ENCODE results near the gene GIPC1. TPM values are rescaled to one million over a fixed set of nuclear protein-coding genes. Genes with fewer than 3 reads are reported as not detected.
A peak's percentile ranks its signal among the peaks of the same experiment; 100 is the strongest.

GIPC1 gene
- total RNA-seq, 1 experiment from 2014 or later: 160 TPM

- peaks cover 27% of the 10 kb centered on the region for H3K4me1 ChIP-seq (ENCODE audit: control insufficient read depth, insufficient read depth, low read length)
- peak; percentile 63 for ATAC-seq
- H3K27ac ChIP-seq (ENCODE audit: low read length): peak within 1 kb of the TSS; percentile 65
- DNase-seq (ENCODE audit: low read depth, low spot score): no peak
- intact Hi-C loops (cut with micrococcal nuclease; ENCODE audit: unreplicated experiment): no loop called here
- no peaks in the 10 kb centered on the region for H3K27me3 ChIP-seq (ENCODE audit: control insufficient read depth, insufficient read depth, low read length)
- H3K9me3 ChIP-seq (ENCODE audit: control insufficient read depth, insufficient read depth, low read depth, low read length): no peaks in the 10 kb centered on the region
- CTCF ChIA-PET: interaction anchor here (0.5 to 0.9 kb wide), 5 partner anchors 9 to 1139 kb away, joined by 3 to 7 read pairs (median 4); no protein-coding TSS in a partner anchor
- BruUV-seq (replicated peaks): no TSS peak
- no peaks in the 10 kb centered on the region; the same call in 1 of the 2 replicates for H3K36me3 ChIP-seq (ENCODE audit: control insufficient read depth, insufficient read depth, low read length)
- TF ChIP-seq SIN3A (IDR thresholded peaks at IDR 0.05; ENCODE audit: borderline replicate concordance, insufficient read depth, low read depth, low read length) (no peak), POLR2AphosphoS5 (IDR thresholded peaks at IDR 0.05; ENCODE audit: low read depth, low read length) (no peak), TCF7L2 (IDR thresholded peaks at IDR 0.05; ENCODE audit: low read depth, low read length) (no peak)
- TF ChIP-seq, protein P1, sequence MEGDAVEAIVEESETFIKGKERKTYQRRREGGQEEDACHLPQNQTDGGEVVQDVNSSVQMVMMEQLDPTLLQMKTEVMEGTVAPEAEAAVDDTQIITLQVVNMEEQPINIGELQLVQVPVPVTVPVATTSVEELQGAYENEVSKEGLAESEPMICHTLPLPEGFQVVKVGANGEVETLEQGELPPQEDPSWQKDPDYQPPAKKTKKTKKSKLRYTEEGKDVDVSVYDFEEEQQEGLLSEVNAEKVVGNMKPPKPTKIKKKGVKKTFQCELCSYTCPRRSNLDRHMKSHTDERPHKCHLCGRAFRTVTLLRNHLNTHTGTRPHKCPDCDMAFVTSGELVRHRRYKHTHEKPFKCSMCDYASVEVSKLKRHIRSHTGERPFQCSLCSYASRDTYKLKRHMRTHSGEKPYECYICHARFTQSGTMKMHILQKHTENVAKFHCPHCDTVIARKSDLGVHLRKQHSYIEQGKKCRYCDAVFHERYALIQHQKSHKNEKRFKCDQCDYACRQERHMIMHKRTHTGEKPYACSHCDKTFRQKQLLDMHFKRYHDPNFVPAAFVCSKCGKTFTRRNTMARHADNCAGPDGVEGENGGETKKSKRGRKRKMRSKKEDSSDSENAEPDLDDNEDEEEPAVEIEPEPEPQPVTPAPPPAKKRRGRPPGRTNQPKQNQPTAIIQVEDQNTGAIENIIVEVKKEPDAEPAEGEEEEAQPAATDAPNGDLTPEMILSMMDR (IDR thresholded peaks at IDR 0.05): peak; percentile 76
- TF ChIP-seq, protein P2, sequence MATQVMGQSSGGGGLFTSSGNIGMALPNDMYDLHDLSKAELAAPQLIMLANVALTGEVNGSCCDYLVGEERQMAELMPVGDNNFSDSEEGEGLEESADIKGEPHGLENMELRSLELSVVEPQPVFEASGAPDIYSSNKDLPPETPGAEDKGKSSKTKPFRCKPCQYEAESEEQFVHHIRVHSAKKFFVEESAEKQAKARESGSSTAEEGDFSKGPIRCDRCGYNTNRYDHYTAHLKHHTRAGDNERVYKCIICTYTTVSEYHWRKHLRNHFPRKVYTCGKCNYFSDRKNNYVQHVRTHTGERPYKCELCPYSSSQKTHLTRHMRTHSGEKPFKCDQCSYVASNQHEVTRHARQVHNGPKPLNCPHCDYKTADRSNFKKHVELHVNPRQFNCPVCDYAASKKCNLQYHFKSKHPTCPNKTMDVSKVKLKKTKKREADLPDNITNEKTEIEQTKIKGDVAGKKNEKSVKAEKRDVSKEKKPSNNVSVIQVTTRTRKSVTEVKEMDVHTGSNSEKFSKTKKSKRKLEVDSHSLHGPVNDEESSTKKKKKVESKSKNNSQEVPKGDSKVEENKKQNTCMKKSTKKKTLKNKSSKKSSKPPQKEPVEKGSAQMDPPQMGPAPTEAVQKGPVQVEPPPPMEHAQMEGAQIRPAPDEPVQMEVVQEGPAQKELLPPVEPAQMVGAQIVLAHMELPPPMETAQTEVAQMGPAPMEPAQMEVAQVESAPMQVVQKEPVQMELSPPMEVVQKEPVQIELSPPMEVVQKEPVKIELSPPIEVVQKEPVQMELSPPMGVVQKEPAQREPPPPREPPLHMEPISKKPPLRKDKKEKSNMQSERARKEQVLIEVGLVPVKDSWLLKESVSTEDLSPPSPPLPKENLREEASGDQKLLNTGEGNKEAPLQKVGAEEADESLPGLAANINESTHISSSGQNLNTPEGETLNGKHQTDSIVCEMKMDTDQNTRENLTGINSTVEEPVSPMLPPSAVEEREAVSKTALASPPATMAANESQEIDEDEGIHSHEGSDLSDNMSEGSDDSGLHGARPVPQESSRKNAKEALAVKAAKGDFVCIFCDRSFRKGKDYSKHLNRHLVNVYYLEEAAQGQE (IDR thresholded peaks at IDR 0.05; ENCODE audit: insufficient read depth in 1 of 2, low read depth in 2 of 2, low read length in 1 of 2): no peak
- POLR2A ChIA-PET: no interaction called here
- in situ Hi-C loops (cut with HindIII; ENCODE audit: low pct_unique_long_range_greater_than_20kb, low sequenced_read_pairs): no loop called here
- peak within 1 kb of the TSS; percentile 17 to 38 for H3K4me3 ChIP-seq (ENCODE audit: low read depth in 2 of 2, low read length in 2 of 2)
Measured at GRCh38 chr19:14475251-14476073, 20.5 kb downstream of the GIPC1 start, which contains the start of gene PTGER1. TSS of gene PTGER1 (minus strand) at chr19:14475354. CDS start at chr19:14474320, 1,034 bp downstream.

DNA sequence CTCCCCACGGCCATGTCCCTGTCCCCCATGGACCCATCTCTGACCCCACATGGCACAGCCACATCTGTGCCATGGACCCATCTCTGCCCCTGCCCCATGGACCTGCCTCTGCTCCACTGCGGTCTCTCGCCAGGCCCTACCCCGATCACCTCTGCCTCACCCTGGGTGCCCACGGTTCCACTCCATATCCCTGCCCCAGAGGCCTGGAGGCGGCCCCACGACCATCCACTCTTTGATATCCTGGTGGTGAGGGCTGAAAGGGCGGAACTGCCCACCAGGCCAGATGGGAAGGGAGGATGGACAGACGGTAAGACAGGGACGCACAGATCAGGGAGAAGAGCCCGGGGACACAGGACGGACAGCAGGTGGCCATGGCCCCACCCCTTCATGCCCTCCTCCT, 21.1 kb downstream of the GIPC1 start:
- intact Hi-C loops (cut with micrococcal nuclease; ENCODE audit: unreplicated experiment): no loop called here
- H3K27me3 ChIP-seq (ENCODE audit: control insufficient read depth, insufficient read depth, low read length): no peaks in the 10 kb centered on the region
- POLR2A ChIA-PET: no interaction called here
- no peaks in the 10 kb centered on the region; the same call in 1 of the 2 replicates for H3K36me3 ChIP-seq (ENCODE audit: control insufficient read depth, insufficient read depth, low read length)
- peak overlapping the region; percentile 59 for H3K27ac ChIP-seq (ENCODE audit: low read length)
- BruUV-seq (replicated peaks): no TSS peak
- in situ Hi-C loops (cut with HindIII; ENCODE audit: low pct_unique_long_range_greater_than_20kb, low sequenced_read_pairs): no loop called here
- H3K4me1 ChIP-seq (ENCODE audit: control insufficient read depth, insufficient read depth, low read length): peaks cover 27% of the 10 kb centered on the region
- TF ChIP-seq, protein P1 (IDR thresholded peaks at IDR 0.05): no peak
- TF ChIP-seq TCF7L2 (IDR thresholded peaks at IDR 0.05; ENCODE audit: low read depth, low read length) (no peak), SIN3A (IDR thresholded peaks at IDR 0.05; ENCODE audit: borderline replicate concordance, insufficient read depth, low read depth, low read length) (no peak), POLR2AphosphoS5 (IDR thresholded peaks at IDR 0.05; ENCODE audit: low read depth, low read length) (no peak)
- TF ChIP-seq, protein P2 (IDR thresholded peaks at IDR 0.05; ENCODE audit: insufficient read depth in 1 of 2, low read depth in 2 of 2, low read length in 1 of 2): no peak
- peak overlapping the region; percentile 17 to 38 for H3K4me3 ChIP-seq (ENCODE audit: low read depth in 2 of 2, low read length in 2 of 2)
- ATAC-seq: no peak
- no peak for DNase-seq (ENCODE audit: low read depth, low spot score)
- CTCF ChIA-PET: interaction anchor here (0.6 to 0.9 kb wide), 4 partner anchors 10 to 1138 kb away, joined by 3 to 7 read pairs (median 4); no protein-coding TSS in a partner anchor
- no peaks in the 10 kb centered on the region for H3K9me3 ChIP-seq (ENCODE audit: control insufficient read depth, insufficient read depth, low read depth, low read length)

Data from Panc1 (cell line).